GM12878 (cell line): ENCODE data around the gene DACT3. TPM values are rescaled to one million over a fixed set of nuclear protein-coding genes. Genes with fewer than 3 reads are reported as not detected.

Source experiments
- ATAC-seq: fragments of 200-7000 bp; cut with Tn5 transposase; 3 replicates; pipeline ENCODE4 v1.9.1; 2020; ENCODE audit warnings: mild to moderate bottlenecking, moderate library complexity
- BruUV-seq: library from RNA; stranded (reverse); fragments of 400-500 nt; replicated peaks from 2 replicates; lab custom pipeline; 2021; lab: Mats Ljungman, UMichigan
- CTCF ChIA-PET: fragments of 300-600 bp; sonication (Branson Sonifier 250); formaldehyde crosslinking; extraction: SDS; loops from one replicate; lab custom pipeline; 2021; ENCODE audit warnings: inconsistent platforms; lab: Yijun Ruan, JAX
- POLR2A ChIA-PET: fragments of 350-600 bp; formaldehyde crosslinking; extraction: SDS; loops from one replicate; lab custom pipeline; 2021; ENCODE audit warnings: inconsistent platforms; lab: Charles Lee
- RAD21 ChIA-PET: fragments of 300-600 bp; sonication (Branson Sonifier 250); formaldehyde crosslinking; loops from one replicate; lab custom pipeline; 2023; ENCODE audit warnings: antibody characterized with exemption; ENCODE audit not compliant: unreplicated experiment; lab: Charles Lee
- SMC1A ChIA-PET: fragments of 300-600 bp; sonication (Branson Sonifier 250); formaldehyde crosslinking; loops from one replicate; lab custom pipeline; 2023; ENCODE audit not compliant: unreplicated experiment, uncharacterized antibody; lab: Charles Lee
- DNase-seq: peaks from one replicate; pipeline ENCODE4 v3.0.0-alpha.2; 2011; ENCODE audit warnings: low read depth, low spot score
- FAIRE-seq: peaks from 3 replicates; lab custom pipeline; 2011; peaks lifted over from hg19 to GRCh38; lab: Jason Lieb, UNC
- H2AFZ ChIP-seq: 2 replicates; pipeline ENCODE4 v1.6.0; 2011; ENCODE audit warnings: low read depth, low read length, control low read depth; ENCODE audit not compliant: control insufficient read depth
- H3K27ac ChIP-seq: 2 replicates; pipeline ENCODE4 v1.5.1; 2011; ENCODE audit warnings: control low read depth; ENCODE audit not compliant: control insufficient read depth, insufficient read depth
- H3K27me3 ChIP-seq, 2 experiments: replicated peaks in 1 of 2; 2 replicates each; pipeline versions ENCODE4 v1.6.0 to v1.6.1; 2011; ENCODE audit warnings: low read length in 1 of 2; ENCODE audit not compliant: control insufficient read depth in 2 of 2, insufficient read depth in 2 of 2
- H3K36me3 ChIP-seq, 2 experiments: 2 replicates each; pipeline ENCODE4 v1.5.1; 2011; ENCODE audit warnings: low read length in 1 of 2; ENCODE audit not compliant: control insufficient read depth in 2 of 2, insufficient read depth in 2 of 2
- H3K4me1 ChIP-seq: 2 replicates; pipeline ENCODE4 v1.6.1; 2011; ENCODE audit warnings: mild to moderate bottlenecking, low read length, moderate library complexity, mixed read lengths; ENCODE audit not compliant: control insufficient read depth, insufficient read depth
- H3K4me2 ChIP-seq: 2 replicates; pipeline ENCODE4 v1.6.0; 2011; ENCODE audit warnings: control low read depth; ENCODE audit not compliant: control insufficient read depth, insufficient read depth
- H3K4me3 ChIP-seq: fragments of 200-600 bp; sonication (generic); 2 replicates; pipeline ENCODE4 v1.5.1; 2016
- H3K79me2 ChIP-seq: 2 replicates; pipeline ENCODE4 v1.6.0; 2011; ENCODE audit warnings: low read length; ENCODE audit not compliant: control insufficient read depth, insufficient read depth
- H3K9ac ChIP-seq: 2 replicates; pipeline ENCODE4 v1.8.0; 2011; ENCODE audit warnings: low read length, control low read depth, mixed read lengths; ENCODE audit not compliant: control insufficient read depth, insufficient read depth
- H3K9me3 ChIP-seq: replicated peaks from 3 replicates; pipeline ENCODE4 v1.5.1; 2011; ENCODE audit warnings: mild to moderate bottlenecking, low read length; ENCODE audit not compliant: control insufficient read depth, insufficient read depth
- H4K20me1 ChIP-seq: 2 replicates; pipeline ENCODE4 v1.6.0; 2011; ENCODE audit not compliant: control insufficient read depth, insufficient read depth
- ATF3 ChIP-seq: IDR thresholded peaks from 2 replicates; pipeline ENCODE4 v1.6.1; 2011; ENCODE audit warnings: low read depth, mild to moderate bottlenecking, low read length, moderate library complexity, borderline replicate concordance; ENCODE audit errors: extremely low read depth
- ATF7 ChIP-seq: fragments of 450-650 bp; IDR thresholded peaks from 2 replicates; pipeline ENCODE4 v1.6.1; 2016; ENCODE audit warnings: low read depth, mild to moderate bottlenecking
- HCFC1 ChIP-seq: fragments of 150-350 bp; IDR thresholded peaks from 2 replicates; pipeline ENCODE4 v1.6.1; 2014; ENCODE audit warnings: low read length
- NFXL1 ChIP-seq: fragments of 450-650 bp; IDR thresholded peaks from 2 replicates; pipeline ENCODE4 v1.6.1; 2017; ENCODE audit warnings: antibody characterized with exemption, mild to moderate bottlenecking, borderline replicate concordance
- NFYA ChIP-seq: IDR thresholded peaks from 2 replicates; pipeline ENCODE4 v1.6.1; 2011; ENCODE audit warnings: low read depth, mild to moderate bottlenecking, low read length, improper control_type of control experiment, borderline replicate concordance
- RAD51 ChIP-seq: fragments of 450-650 bp; IDR thresholded peaks from 2 replicates; pipeline ENCODE4 v1.6.1; 2016; ENCODE audit warnings: moderate library complexity, mild to moderate bottlenecking, inconsistent platforms
- SREBF2 ChIP-seq: IDR thresholded peaks from 2 replicates; pipeline ENCODE4 v1.6.1; 2012; ENCODE audit warnings: mild to moderate bottlenecking, low read length
- SRF ChIP-seq, 2 experiments: IDR thresholded peaks; 2 replicates each; pipeline ENCODE4 v1.6.1; 2011; ENCODE audit warnings: low read depth in 2 of 2, low read length in 2 of 2, mild to moderate bottlenecking in 1 of 2, moderate library complexity in 1 of 2
- ZBTB40 ChIP-seq: fragments of 450-650 bp; IDR thresholded peaks from 2 replicates; pipeline ENCODE4 v1.6.1; 2016; ENCODE audit warnings: mild to moderate bottlenecking, moderate library complexity, borderline replicate concordance
- ZNF384 ChIP-seq: IDR thresholded peaks from 2 replicates; pipeline ENCODE4 v1.6.1; 2012; ENCODE audit warnings: low read depth, mild to moderate bottlenecking, low read length, improper control_type of control experiment, borderline replicate concordance
- WGBS: methylation state at CpG from one replicate; pipeline ENCODE4 v1.1.6; 2016; ENCODE audit warnings: low lambda C conversion rate; ENCODE audit not compliant: insufficient replicate concordance, insufficient coverage; ENCODE audit errors: missing lambda C conversion rate; 5-methylcytosine and 5-hydroxymethylcytosine counted together
- in situ Hi-C: fragments of 300-500 bp; cut with MboI; formaldehyde crosslinking; loops from 9 replicates; pipeline ENCODE4 v1.14.3; 2018; ENCODE audit warnings: mixed read lengths
- intact Hi-C: fragments of 100-400 bp; cut with micrococcal nuclease; formaldehyde crosslinking; loops from one replicate; pipeline ENCODE4 v1.14.2; 2022; ENCODE audit not compliant: unreplicated experiment
- polyA plus RNA-seq, 11 experiments: library from polyadenylated mRNA; depleted of rRNA in 4 of 11; unstranded in 6 of 11; stranded (reverse) in 5 of 11; fragments of >200 nt; fragmentation: Nextera tagmentation in 4 of 11; fragmentation: Illumina TruSeq in 1 of 11; extraction: Ambion mirVana in 4 of 11; extraction: Trizol in 1 of 11; gene quantifications; 1 replicate in 1 of 11; 2 replicates in 10 of 11; pipeline versions ENCODE4 v1.2.1 to v1.2.3, GENCODE V29; 2011 to 2016; ENCODE audit warnings: inconsistent platforms in 2 of 11, missing spikeins in 2 of 11, low read depth in 1 of 11
- total RNA-seq, 4 experiments: library from RNA; depleted of rRNA in 3 of 4; stranded (reverse); fragments of >200 nt in 3 of 4; fragmentation: Illumina TruSeq in 1 of 4; extraction: Trizol in 1 of 4; gene quantifications; 2 replicates each; pipeline versions ENCODE4 v1.2.1 to v1.2.3, GENCODE V29; 2013 to 2021

The DACT3 gene
- total and polyA plus RNA-seq, 10 of the 15 experiments (the other 5 are each of a cell fraction or from before 2014, with no cell fraction given) = 0.05 to 2.5 (median 0.35) TPM; not detected in 1

GRCh38 chr19:46613525-46613924 lies 47.5 kb downstream of the DACT3 start:
- Histone ChIP-seq H3K27ac (no peak overlapping the region), H3K36me3 (peaks cover 10 to 18% of the 10 kb centered on the region in 2 experiments; a peak in 3 of 4 replicates), H3K9ac (no peak overlapping the region), H2AFZ (no peak overlapping the region), H3K4me3 (no peak overlapping the region), H3K4me1 (peaks cover 42% of the 10 kb centered on the region), H3K79me2 (no peaks in the 10 kb centered on the region), H3K9me3 (no peaks in the 10 kb centered on the region), H3K27me3 (no peaks in the 10 kb centered on the region), H4K20me1 (peaks cover 4% of the 10 kb centered on the region; the same call in 1 of the 2 replicates), H3K4me2 (no peak overlapping the region)
- FAIRE-seq = no peak
- 89% methylated on average over 22 of the region's 22 CpGs for WGBS
- ATAC-seq = no peak
- no TSS peak for BruUV-seq
- ChIA-PET POLR2A (interaction anchor here (1.5 to 5.5 kb wide), 3 partner anchors 12 to 48 kb away, joined by 5 to 45 read pairs (median 9); partner anchors contain the start of genes CALM3 and DACT3), SMC1A (interaction anchor here (0.9 to 17.6 kb wide), 8 partner anchors 9 to 49 kb away, joined by 3 to 286 read pairs (median 6); partner anchors contain the start of genes CALM3, DACT3, GNG8 and PTGIR), CTCF (interaction anchor here (0.8 to 13.7 kb wide), 14 partner anchors 8 to 140 kb away, joined by 3 to 434 read pairs (median 5); partner anchors contain the start of genes CALM3, DACT3 and PTGIR), RAD21 (interaction anchor here (1.2 to 11.8 kb wide), 4 partner anchors 12 to 208 kb away, joined by 3 to 245 read pairs (median 26); partner anchors contain the start of genes CALM3 and DACT3)
- in situ Hi-C loops = loop anchor here (5.0 kb wide), 1 partner anchor 49 kb away; the partner anchor contains the start of gene DACT3
- intact Hi-C loops = loop anchor here (5.0 kb wide), 1 partner anchor 104 kb away; the partner anchor contains the start of gene PRKD2
- DNase-seq = no peak
- no peak for TF ChIP-seq NFXL1
- TF ChIP-seq ATF3 = no peak
- TF ChIP-seq ATF7 = no peak
- TF ChIP-seq ZBTB40 = no peak
- TF ChIP-seq ZNF384 = no peak
- no peak for TF ChIP-seq HCFC1
- TF ChIP-seq SREBF2 = no peak
- TF ChIP-seq NFYA = no peak
- no peak for TF ChIP-seq RAD51
- TF ChIP-seq SRF (IDR thresholded peaks at IDR 0.05; ENCODE audit: low read depth in 2 of 2, low read length in 2 of 2) = no peak
